ENCODE data around the gene KCND3. TPM values are rescaled to one million over a fixed set of nuclear protein-coding genes. Genes with fewer than 3 reads are reported as not detected.

The KCND3 gene
- total RNA-seq, 1 donor from 2014 or later, result 0.06 TPM

GRCh38 chr1:111747947-111748346, 241.5 kb downstream of the KCND3 start:
- Mint-ChIP-seq H3K36me3 (no peaks in the 10 kb centered on the region), H3K9me3 (no peaks in the 10 kb centered on the region), H3K27ac (peak overlapping the region; percentile 7), H3K4me3 (peak overlapping the region; percentile 7), H3K4me1 (peaks cover 18% of the 10 kb centered on the region), H3K27me3 (ENCODE audit: insufficient read depth, low read depth) (peaks cover 17% of the 10 kb centered on the region)
- H3K4me2 ChIP-seq, result peak overlapping the region; percentile 66
- no peaks in the 10 kb centered on the region for H3K36me3 ChIP-seq
- no peaks in the 10 kb centered on the region for H4K20me1 ChIP-seq (ENCODE audit: low read depth)
- H3K9ac ChIP-seq, result no peak overlapping the region
- no peaks in the 10 kb centered on the region for H3K27me3 ChIP-seq
- H3K79me2 ChIP-seq (ENCODE audit: low read depth), result no peaks in the 10 kb centered on the region
- no peak for TF ChIP-seq CTCF (IDR thresholded peaks at IDR 0.05)
- TF ChIP-seq EZH2 (IDR thresholded peaks at IDR 0.05), result no peak
- no peak for TF ChIP-seq EZH2phosphoT487 (IDR thresholded peaks at IDR 0.05)
- no peak overlapping the region for H3K27ac ChIP-seq
- H3K4me1 ChIP-seq, result peaks cover 32% of the 10 kb centered on the region
- no peak for DNase-seq (ENCODE audit: low spot score)
- no peaks in the 10 kb centered on the region for H3K9me3 ChIP-seq (ENCODE audit: low read depth)
- H3F3A ChIP-seq (ENCODE audit: low read depth), result peaks cover 32% of the 10 kb centered on the region
- H3K4me3 ChIP-seq, result no peak overlapping the region
- H2AFZ ChIP-seq (replicated peaks), result no peak overlapping the region

GRCh38 chr1:111747282-111747734, 242.2 kb downstream of the KCND3 start:
- Histone ChIP-seq H3F3A (ENCODE audit: low read depth) (peaks cover 32% of the 10 kb centered on the region), H3K4me1 (peaks cover 32% of the 10 kb centered on the region), H3K27ac (no peak overlapping the region), H3K9ac (no peak overlapping the region), H3K9me3 (ENCODE audit: low read depth) (no peaks in the 10 kb centered on the region), H3K4me2 (no peak overlapping the region), H3K79me2 (ENCODE audit: low read depth) (no peaks in the 10 kb centered on the region), H3K27me3 (no peaks in the 10 kb centered on the region), H3K36me3 (no peaks in the 10 kb centered on the region), H3K4me3 (no peak overlapping the region), H2AFZ (replicated peaks) (no peak overlapping the region), H4K20me1 (ENCODE audit: low read depth) (no peaks in the 10 kb centered on the region)
- Mint-ChIP-seq H3K27me3 (ENCODE audit: insufficient read depth, low read depth) (peaks cover 20% of the 10 kb centered on the region), H3K27ac (no peak overlapping the region), H3K4me1 (peaks cover 18% of the 10 kb centered on the region), H3K36me3 (no peaks in the 10 kb centered on the region), H3K4me3 (no peak overlapping the region), H3K9me3 (no peaks in the 10 kb centered on the region)
- DNase-seq (ENCODE audit: low spot score), result peak; percentile 70
- TF ChIP-seq CTCF (IDR thresholded peaks at IDR 0.05) (peak; percentile 62), EZH2phosphoT487 (IDR thresholded peaks at IDR 0.05) (no peak), EZH2 (IDR thresholded peaks at IDR 0.05) (no peak)

GRCh38 chr1:111746614-111746999, 242.9 kb downstream of the KCND3 start:
- H3K27ac ChIP-seq, result no peak overlapping the region
- Mint-ChIP-seq H3K27me3 (ENCODE audit: insufficient read depth, low read depth) (peaks cover 25% of the 10 kb centered on the region), H3K4me1 (peaks cover 18% of the 10 kb centered on the region)

More at GRCh38 chr1:111746614-111746999, 242.9 kb downstream of the KCND3 start:
- peaks cover 32% of the 10 kb centered on the region for H3F3A ChIP-seq (ENCODE audit: low read depth)
- no peak overlapping the region for H3K4me3 Mint-ChIP-seq
- H3K4me2 ChIP-seq, result no peak overlapping the region
- H3K9ac ChIP-seq, result no peak overlapping the region
- H3K36me3 Mint-ChIP-seq, result no peaks in the 10 kb centered on the region
- no peak overlapping the region for H3K27ac Mint-ChIP-seq
- TF ChIP-seq EZH2phosphoT487 (IDR thresholded peaks at IDR 0.05) (no peak), EZH2 (IDR thresholded peaks at IDR 0.05) (no peak), CTCF (IDR thresholded peaks at IDR 0.05) (no peak)
- H3K27me3 ChIP-seq, result peaks cover under 1% of the 10 kb centered on the region
- DNase-seq (ENCODE audit: low spot score), result no peak
- no peaks in the 10 kb centered on the region for H3K79me2 ChIP-seq (ENCODE audit: low read depth)
- no peaks in the 10 kb centered on the region for H4K20me1 ChIP-seq (ENCODE audit: low read depth)
- no peaks in the 10 kb centered on the region for H3K36me3 ChIP-seq
- no peaks in the 10 kb centered on the region for H3K9me3 Mint-ChIP-seq
- H3K4me1 ChIP-seq, result peaks cover 32% of the 10 kb centered on the region
- H2AFZ ChIP-seq (replicated peaks), result no peak overlapping the region
- no peak overlapping the region for H3K4me3 ChIP-seq
- H3K9me3 ChIP-seq (ENCODE audit: low read depth), result no peaks in the 10 kb centered on the region

All from neural progenitor cell (in vitro differentiated cells).